Transverse colon (tissue), 4 donors: ENCODE data around the gene IGSF9B. TPM values are rescaled to one million over a fixed set of nuclear protein-coding genes. Genes with fewer than 3 reads are reported as not detected.

Source experiments
- DNase-seq: peaks from one replicate; pipeline ENCODE4 v3.0.0-alpha.2; 2019
- H3K27ac ChIP-seq, 4 donors: fragments of 200-600 bp; sonication (generic); 2 replicates each; pipeline ENCODE4 v1.5.1; 2016 to 2018; ENCODE audit warnings: inconsistent platforms in 4 of 4
- H3K27me3 ChIP-seq: fragments of 200-600 bp; sonication (generic); 2 replicates; pipeline ENCODE4 v1.5.1; 2017; ENCODE audit warnings: inconsistent platforms
- H3K36me3 ChIP-seq, 4 donors: fragments of 200-600 bp; sonication (generic); 2 replicates each; pipeline ENCODE4 v1.5.1; 2017 to 2019; ENCODE audit warnings: inconsistent platforms in 4 of 4
- H3K4me1 ChIP-seq, 4 donors: fragments of 200-600 bp; sonication (generic); 2 replicates each; pipeline ENCODE4 v1.5.1; 2017 to 2020; ENCODE audit warnings: inconsistent platforms in 4 of 4
- H3K4me3 ChIP-seq, 4 donors: fragments of 200-600 bp; sonication (generic); 1 replicate in 1 of 4; 2 replicates in 3 of 4; pipeline versions ENCODE4 v1.5.1 to v1.6.1; 2017 to 2019; ENCODE audit warnings: inconsistent platforms in 4 of 4
- H3K9me3 ChIP-seq, 2 donors: fragments of 200-600 bp; sonication (generic); 2 replicates each; pipeline ENCODE4 v1.5.1; 2017 to 2019; ENCODE audit warnings: inconsistent platforms in 2 of 2
- EP300 ChIP-seq: sonication (generic); formaldehyde crosslinking; IDR thresholded peaks from one replicate; pipeline ENCODE4 v1.6.1; 2017; ENCODE audit warnings: antibody characterized with exemption, low read depth
- POLR2A ChIP-seq: fragments of 450-650 bp; IDR thresholded peaks from one replicate; pipeline ENCODE4 v1.6.1; 2016; ENCODE audit warnings: antibody characterized with exemption, mild to moderate bottlenecking, moderate library complexity
- POLR2AphosphoS5 ChIP-seq, 3 donors: sonication (generic); formaldehyde crosslinking; IDR thresholded peaks; one replicate each; pipeline ENCODE4 v1.6.1; 2016; ENCODE audit warnings: antibody characterized with exemption in 3 of 3
- WGBS, 2 donors: methylation state at CpG; one replicate each; pipeline ENCODE4 v1.1.5; 2018; ENCODE audit warnings: low coverage in 1 of 2; 5-methylcytosine and 5-hydroxymethylcytosine counted together
- in situ Hi-C, 4 donors: fragments of 200-750 bp; cut with MboI; loops; one replicate each; pipeline versions ENCODE4 v1.15.0 to v1.15.1; 2017; ENCODE audit warnings: low sequenced_read_pairs in 3 of 4, low pct_ligation_motif_present in 1 of 4, low pct_unique_long_range_greater_than_20kb in 1 of 4
- intact Hi-C: fragments of 100-400 bp; cut with DNase I; formaldehyde crosslinking; loops from one replicate; pipeline ENCODE4 v1.15.1; 2023; ENCODE audit warnings: low total_unique reads
- total RNA-seq, 4 donors: library from RNA; depleted of rRNA; stranded (reverse); fragments of >200 nt; gene quantifications; one replicate each; pipeline ENCODE4 v1.1.0, GENCODE V29; 2016
- TF ChIP-seq, protein P1 (sequence below), 5 experiments: fragments of 200-600 bp in 3 of 5; fragments of 450-650 bp in 2 of 5; sonication (generic) in 3 of 5; IDR thresholded peaks; 1 replicate in 2 of 5; 2 replicates in 3 of 5; pipeline ENCODE4 v1.5.1; 2016 to 2017; ENCODE audit warnings: antibody characterized with exemption in 5 of 5, inconsistent platforms in 3 of 5, mild to moderate bottlenecking in 2 of 5, moderate library complexity in 1 of 5

Gene IGSF9B
- total RNA-seq, 4 donors from 2014 or later: 2.6 to 15.3 (median 4.9) TPM

DNA sequence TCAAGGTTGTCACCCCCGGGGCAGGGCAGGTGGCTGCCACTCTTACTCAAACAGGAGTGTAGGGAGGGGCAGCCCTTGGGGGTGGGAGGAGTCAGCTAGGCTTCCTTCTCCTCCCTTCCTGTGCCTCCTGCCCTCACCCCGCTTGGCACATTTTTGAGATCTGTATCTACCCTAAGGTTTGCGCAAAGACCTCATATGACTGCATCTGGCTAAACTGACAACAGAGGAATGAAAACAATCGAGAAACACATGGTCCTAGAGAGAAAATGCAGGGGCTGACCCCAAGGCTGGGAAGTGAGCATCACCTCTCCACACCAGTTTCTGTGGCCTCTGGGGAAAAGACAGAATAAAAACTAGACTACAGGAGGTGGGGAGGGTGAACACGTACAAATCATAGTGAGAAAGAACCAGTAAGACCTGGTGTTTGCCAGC lies 28.1 kb downstream of the IGSF9B start:
- Histone ChIP-seq H3K4me1 (peaks cover 8 to 13% (median 11%) of the 10 kb centered on the region in 4 donors), H3K27ac (peak overlapping the region in 1 of 4 donors; percentile 26), H3K27me3 (no peaks in the 10 kb centered on the region), H3K36me3 (no peaks in the 10 kb centered on the region), H3K4me3 (no peak overlapping the region), H3K9me3 (no peaks in the 10 kb centered on the region)
- in situ Hi-C loops: loop anchor here in 3 of 4 donors (25.0 kb wide), 1 partner anchor 209 kb away; no protein-coding TSS in a partner anchor
- intact Hi-C loops: no loop called here
- WGBS, 2 donors: 13 to 25% methylated on average over 3 to 5 of the region's 5 CpGs
- no peak for DNase-seq
- no peak for TF ChIP-seq EP300
- no peak for TF ChIP-seq POLR2A
- TF ChIP-seq POLR2AphosphoS5 (IDR thresholded peaks at IDR 0.05): no peak
- TF ChIP-seq, protein P1, sequence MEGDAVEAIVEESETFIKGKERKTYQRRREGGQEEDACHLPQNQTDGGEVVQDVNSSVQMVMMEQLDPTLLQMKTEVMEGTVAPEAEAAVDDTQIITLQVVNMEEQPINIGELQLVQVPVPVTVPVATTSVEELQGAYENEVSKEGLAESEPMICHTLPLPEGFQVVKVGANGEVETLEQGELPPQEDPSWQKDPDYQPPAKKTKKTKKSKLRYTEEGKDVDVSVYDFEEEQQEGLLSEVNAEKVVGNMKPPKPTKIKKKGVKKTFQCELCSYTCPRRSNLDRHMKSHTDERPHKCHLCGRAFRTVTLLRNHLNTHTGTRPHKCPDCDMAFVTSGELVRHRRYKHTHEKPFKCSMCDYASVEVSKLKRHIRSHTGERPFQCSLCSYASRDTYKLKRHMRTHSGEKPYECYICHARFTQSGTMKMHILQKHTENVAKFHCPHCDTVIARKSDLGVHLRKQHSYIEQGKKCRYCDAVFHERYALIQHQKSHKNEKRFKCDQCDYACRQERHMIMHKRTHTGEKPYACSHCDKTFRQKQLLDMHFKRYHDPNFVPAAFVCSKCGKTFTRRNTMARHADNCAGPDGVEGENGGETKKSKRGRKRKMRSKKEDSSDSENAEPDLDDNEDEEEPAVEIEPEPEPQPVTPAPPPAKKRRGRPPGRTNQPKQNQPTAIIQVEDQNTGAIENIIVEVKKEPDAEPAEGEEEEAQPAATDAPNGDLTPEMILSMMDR (IDR thresholded peaks at IDR 0.05): no peak

DNA sequence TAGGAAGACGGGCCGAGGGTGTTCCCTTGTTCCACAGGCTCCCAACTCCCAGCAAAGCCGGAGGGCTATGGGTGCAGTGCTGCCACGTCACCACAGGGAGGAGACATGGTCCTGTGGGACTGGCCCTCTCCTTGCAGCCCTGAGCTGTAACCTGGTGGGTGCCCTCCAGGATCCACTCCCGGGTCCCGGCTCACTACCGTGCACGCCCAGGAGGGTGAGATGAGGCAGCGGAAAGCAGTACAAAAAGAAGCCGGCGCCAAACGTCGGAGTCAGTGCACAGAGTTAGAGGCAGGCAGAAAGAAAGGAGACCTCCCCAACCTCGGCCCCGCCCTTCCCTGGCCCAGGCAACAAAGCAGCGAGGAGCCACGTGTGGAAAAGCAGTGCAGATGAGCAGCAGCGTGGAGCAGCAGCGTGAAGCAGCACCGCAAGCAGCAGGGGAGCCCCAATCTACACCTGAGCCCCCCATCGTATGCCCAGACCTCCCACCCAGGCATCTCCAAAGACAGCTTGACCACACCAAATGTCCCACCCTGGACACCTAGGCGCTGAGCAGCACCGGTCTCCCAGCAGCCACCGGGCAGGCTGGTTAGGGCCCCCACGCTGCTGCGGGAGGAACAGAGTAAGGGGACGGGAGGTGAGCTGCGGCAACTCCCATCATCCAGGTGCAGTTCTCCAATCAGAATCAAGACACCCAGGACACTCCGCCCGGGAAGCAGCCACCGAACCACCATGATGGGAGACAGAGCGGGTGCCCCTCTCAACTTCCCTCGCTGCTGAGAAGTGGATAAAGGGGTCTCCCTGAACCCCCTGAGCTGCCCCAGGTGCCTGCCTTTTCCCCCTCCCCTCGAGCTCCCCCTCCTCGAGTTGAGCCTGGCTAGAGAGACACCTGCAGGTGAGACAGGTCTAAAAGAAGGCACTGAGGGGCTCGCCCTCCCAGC lies 28.8 kb downstream of the IGSF9B start:
- in situ Hi-C loops: loop anchor here in 3 of 4 donors (25.0 kb wide), 1 partner anchor 209 kb away; no protein-coding TSS in a partner anchor
- intact Hi-C loops: loop anchor here (1.0 kb wide), 1 partner anchor 119 kb away; no protein-coding TSS in a partner anchor
- H3K36me3 ChIP-seq: no peaks in the 10 kb centered on the region

DNA sequence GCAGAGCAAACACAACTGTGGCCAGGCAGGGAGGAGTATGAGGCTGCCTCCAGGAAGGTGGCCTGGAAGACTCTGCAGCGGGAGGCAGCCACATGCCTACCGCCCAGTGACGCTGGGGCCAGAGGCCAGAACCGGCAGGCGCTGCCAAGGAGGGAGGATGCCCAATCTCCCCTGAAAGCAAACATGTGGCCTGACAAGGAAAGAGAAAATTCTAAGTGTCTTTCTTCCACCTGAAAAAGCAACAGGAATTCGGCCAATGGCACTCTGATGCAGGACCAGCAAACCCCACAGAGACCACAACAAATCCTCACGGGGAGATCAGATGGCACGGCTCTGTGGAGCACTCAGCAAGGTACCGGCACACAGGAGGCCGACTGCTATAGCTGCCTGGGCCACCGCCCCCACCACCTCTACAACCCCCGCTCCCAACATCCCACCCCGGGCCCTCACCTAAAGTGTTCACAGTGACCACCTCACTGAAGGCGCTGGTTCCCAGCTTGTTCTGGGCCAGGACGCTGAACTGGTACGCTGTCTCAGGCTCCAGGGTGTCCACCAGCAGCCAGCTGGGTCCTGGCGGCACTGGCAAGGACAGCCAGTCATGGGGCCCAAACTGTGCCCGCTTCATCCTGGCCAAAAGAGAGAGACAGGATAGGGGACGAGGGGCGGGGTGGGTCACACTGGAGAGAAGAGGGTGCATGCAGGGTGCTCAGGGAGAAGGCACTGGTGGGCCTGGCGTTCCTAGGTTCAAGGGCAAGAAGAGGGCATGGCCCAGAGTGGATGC lies 30.1 kb downstream of the IGSF9B start:
- in situ Hi-C loops (loop anchor here in 3 of 4 donors (25.0 kb wide), 1 partner anchor 211 kb away; no protein-coding TSS in a partner anchor), intact Hi-C loops (loop anchor here (1.0 kb wide), 1 partner anchor 121 kb away; no protein-coding TSS in a partner anchor)
- no peak for DNase-seq
- Histone ChIP-seq H3K4me1 (peaks cover 8 to 13% (median 11%) of the 10 kb centered on the region in 4 donors), H3K27me3 (no peaks in the 10 kb centered on the region), H3K36me3 (no peaks in the 10 kb centered on the region), H3K4me3 (no peak overlapping the region), H3K27ac (no peak overlapping the region), H3K9me3 (no peaks in the 10 kb centered on the region)
- WGBS, 2 donors: 90% methylated on average over 21 of the region's 21 CpGs; no CpG with 5 or more reads in 1 of the 2 donors
- TF ChIP-seq POLR2A (no peak), EP300 (no peak), POLR2AphosphoS5 (IDR thresholded peaks at IDR 0.05) (no peak)
- TF ChIP-seq, protein P1 (IDR thresholded peaks at IDR 0.05): no peak

More for the DNA sequence above, 28.8 kb downstream of the IGSF9B start:
- Histone ChIP-seq H3K27ac (peak overlapping the region in 1 of 4 donors; percentile 26), H3K27me3 (no peaks in the 10 kb centered on the region), H3K4me1 (peaks cover 8 to 13% (median 11%) of the 10 kb centered on the region in 4 donors), H3K9me3 (no peaks in the 10 kb centered on the region), H3K4me3 (peak overlapping the region in 2 of 4 donors; percentile 3 to 36)
- 27% methylated on average over 32 of the region's 36 CpGs; no CpG with 5 or more reads in 1 of the 2 donors for WGBS, 2 donors
- no peak for TF ChIP-seq EP300
- TF ChIP-seq, protein P1 (IDR thresholded peaks at IDR 0.05): peak; percentile 83 to 86 (median 84)
- DNase-seq: peak; percentile 69
